Transverse colon (tissue), 4 donors: Measurements from ENCODE around the gene C5orf46.
"Not testable (repeated sequence)": the region's sequence is repeated elsewhere in the genome, so short reads cannot be mapped to it uniquely, and the experiment has no call there.

ENCODE experiments used
- CTCF ChIP-seq, 5 experiments: fragments of 200-600 bp in 3 of 5; fragments of 450-650 bp in 2 of 5; sonication (generic) in 3 of 5; IDR thresholded peaks; 1 replicate in 2 of 5; 2 replicates in 3 of 5; pipeline ENCODE4 v1.5.1; 2016 to 2017; ENCODE audit warnings: antibody characterized with exemption in 5 of 5, inconsistent platforms in 3 of 5, mild to moderate bottlenecking in 2 of 5, moderate library complexity in 1 of 5
- EP300 ChIP-seq: sonication (generic); formaldehyde crosslinking; IDR thresholded peaks from one replicate; pipeline ENCODE4 v1.6.1; 2017; ENCODE audit warnings: antibody characterized with exemption, low read depth
- POLR2A ChIP-seq: fragments of 450-650 bp; IDR thresholded peaks from one replicate; pipeline ENCODE4 v1.6.1; 2016; ENCODE audit warnings: antibody characterized with exemption, mild to moderate bottlenecking, moderate library complexity
- POLR2AphosphoS5 ChIP-seq, 3 donors: sonication (generic); formaldehyde crosslinking; IDR thresholded peaks; one replicate each; pipeline ENCODE4 v1.6.1; 2016; ENCODE audit warnings: antibody characterized with exemption in 3 of 3

- TF ChIP-seq CTCF (IDR thresholded peaks at IDR 0.05); EP300; POLR2A; POLR2AphosphoS5 (IDR thresholded peaks at IDR 0.05): not testable (repeated sequence)
Observed at GRCh38 chr5:147869892-147870291, 36.4 kb downstream of the C5orf46 start.
